WTC11 (cell line): ENCODE results near the gene CD80. TPM values are rescaled to one million over a fixed set of nuclear protein-coding genes. Genes with fewer than 3 reads are reported as not detected.

ENCODE experiments used
- ATAC-seq: fragments of 200-7000 bp; cut with Tn5 transposase; 2 replicates; pipeline ENCODE4 v1.10.0; 2021; ENCODE audit warnings: mild to moderate bottlenecking, moderate library complexity
- CTCF ChIA-PET: fragments of 300-600 bp; sonication (Branson Sonifier 250); formaldehyde crosslinking; loops from one replicate; lab custom pipeline; 2021; ENCODE audit warnings: antibody characterized with exemption; lab: Charles Lee
- POLR2A ChIA-PET: fragments of 350-600 bp; sonication (Branson Sonifier 250); formaldehyde crosslinking; loops from one replicate; lab custom pipeline; 2021; ENCODE audit warnings: antibody characterized with exemption; lab: Charles Lee
- DNase-seq: peaks from one replicate; pipeline ENCODE4 v3.0.0; 2021; ENCODE audit warnings: low spot score
- H3K27ac Mint-ChIP-seq: 2 replicates; pipeline ENCODE4 v1.8.0; 2021; ENCODE audit warnings: mixed read lengths
- H3K27me3 Mint-ChIP-seq: 2 replicates; pipeline ENCODE4 v1.8.0; 2021; ENCODE audit warnings: low read depth, mild to moderate bottlenecking, moderate library complexity, mixed read lengths
- H3K36me3 Mint-ChIP-seq: 2 replicates; pipeline ENCODE4 v1.8.0; 2021; ENCODE audit warnings: mixed read lengths
- H3K4me1 Mint-ChIP-seq: 2 replicates; pipeline ENCODE4 v1.8.0; 2022; ENCODE audit warnings: mixed read lengths
- H3K4me3 Mint-ChIP-seq: 2 replicates; pipeline ENCODE4 v1.8.0; 2021; ENCODE audit warnings: mild to moderate bottlenecking, moderate library complexity, mixed read lengths
- H3K9me3 Mint-ChIP-seq: 2 replicates; pipeline ENCODE4 v1.8.0; 2021; ENCODE audit warnings: mixed read lengths
- CREB1 ChIP-seq: sonication (generic); formaldehyde crosslinking; IDR thresholded peaks from 2 replicates; pipeline ENCODE4 v1.8.0; 2023; ENCODE audit warnings: mild to moderate bottlenecking, missing genetic modification reagents
- GABPB1 ChIP-seq: sonication (generic); formaldehyde crosslinking; IDR thresholded peaks from 2 replicates; pipeline ENCODE4 v1.8.1; 2023; ENCODE audit warnings: mild to moderate bottlenecking, missing genetic modification reagents
- IRF2 ChIP-seq: sonication (generic); formaldehyde crosslinking; IDR thresholded peaks from 2 replicates; pipeline ENCODE4 v1.8.0; 2022; ENCODE audit warnings: low read depth, missing genetic modification reagents, borderline replicate concordance
- NFYB ChIP-seq: sonication (generic); formaldehyde crosslinking; conservative IDR thresholded peaks from 2 replicates; pipeline ENCODE4 v1.8.0; 2022; ENCODE audit warnings: low read depth, missing genetic modification reagents
- SOX15 ChIP-seq: fragments of 250-450 bp; sonication (Bioruptor Pico); IDR thresholded peaks from 2 replicates; pipeline ENCODE4 v1.9.0; 2021; ENCODE audit warnings: mild to moderate bottlenecking
- TP53 ChIP-seq: sonication (generic); formaldehyde crosslinking; IDR thresholded peaks from 2 replicates; pipeline ENCODE4 v1.8.1; 2023; ENCODE audit warnings: mild to moderate bottlenecking, missing genetic modification reagents
- total RNA-seq: library from RNA; stranded (reverse); gene quantifications from 3 replicates; pipeline ENCODE4 v1.2.3, GENCODE V29; 2021
- TF ChIP-seq, protein P1 (sequence below): sonication (generic); formaldehyde crosslinking; IDR thresholded peaks from 2 replicates; pipeline ENCODE4 v1.8.1; 2023; ENCODE audit warnings: mild to moderate bottlenecking, moderate library complexity, missing genetic modification reagents
- TF ChIP-seq, protein P2 (sequence below): sonication (generic); formaldehyde crosslinking; IDR thresholded peaks from 2 replicates; pipeline ENCODE4 v1.8.0; 2023; ENCODE audit warnings: mild to moderate bottlenecking, missing genetic modification reagents
- TF ChIP-seq, protein P3 (sequence below): sonication (generic); formaldehyde crosslinking; IDR thresholded peaks from 2 replicates; pipeline ENCODE4 v1.8.1; 2023; ENCODE audit warnings: mild to moderate bottlenecking, missing genetic modification reagents
- TF ChIP-seq, protein P4 (sequence below): sonication (generic); formaldehyde crosslinking; IDR thresholded peaks from 2 replicates; pipeline ENCODE4 v1.8.1; 2022; ENCODE audit warnings: missing genetic modification reagents, borderline replicate concordance
- TF ChIP-seq, protein P5 (sequence below): sonication (generic); formaldehyde crosslinking; IDR thresholded peaks from 2 replicates; pipeline ENCODE4 v1.8.0; 2023; ENCODE audit warnings: missing genetic modification reagents, mild to moderate bottlenecking, borderline replicate concordance
- TF ChIP-seq, protein P6 (sequence below): sonication (generic); formaldehyde crosslinking; IDR thresholded peaks from 2 replicates; pipeline ENCODE4 v1.8.0; 2023; ENCODE audit warnings: missing genetic modification reagents
- TF ChIP-seq, protein P7 (sequence below): fragments of 250-450 bp; sonication (Bioruptor Pico); IDR thresholded peaks from 2 replicates; pipeline ENCODE4 v2.1.2; 2022; ENCODE audit warnings: mild to moderate bottlenecking, moderate library complexity
- TF ChIP-seq, protein P8 (sequence below): sonication (generic); formaldehyde crosslinking; conservative IDR thresholded peaks from 2 replicates; pipeline ENCODE4 v1.8.1; 2023; ENCODE audit warnings: mild to moderate bottlenecking, low read depth, missing genetic modification reagents, moderate library complexity

CD80 gene
- total RNA-seq, 1 experiment from 2014 or later, result 0.24 TPM

DNA sequence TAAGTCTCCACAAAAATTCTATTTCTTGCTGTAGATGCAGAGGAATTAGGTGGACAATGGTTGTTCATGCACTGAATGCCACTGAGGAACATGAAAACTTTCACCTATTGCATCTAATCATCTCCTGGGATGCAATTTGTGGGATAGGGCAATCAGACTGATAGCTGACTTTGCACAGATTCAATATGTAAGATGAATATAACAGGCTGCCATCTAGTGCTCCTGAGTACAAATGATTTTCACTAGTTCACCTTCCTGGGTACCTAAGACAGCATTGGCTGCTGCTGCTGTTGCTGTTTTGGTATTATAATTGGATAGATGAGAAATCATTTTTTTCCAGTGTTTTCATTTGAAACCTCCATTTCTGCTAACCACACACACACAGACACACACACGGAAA, 41.4 kb downstream of the CD80 start:
- ChIA-PET CTCF (no interaction called here), POLR2A (no interaction called here)
- H3K9me3 Mint-ChIP-seq, result peaks cover 22% of the 10 kb centered on the region
- TF ChIP-seq, protein P1, sequence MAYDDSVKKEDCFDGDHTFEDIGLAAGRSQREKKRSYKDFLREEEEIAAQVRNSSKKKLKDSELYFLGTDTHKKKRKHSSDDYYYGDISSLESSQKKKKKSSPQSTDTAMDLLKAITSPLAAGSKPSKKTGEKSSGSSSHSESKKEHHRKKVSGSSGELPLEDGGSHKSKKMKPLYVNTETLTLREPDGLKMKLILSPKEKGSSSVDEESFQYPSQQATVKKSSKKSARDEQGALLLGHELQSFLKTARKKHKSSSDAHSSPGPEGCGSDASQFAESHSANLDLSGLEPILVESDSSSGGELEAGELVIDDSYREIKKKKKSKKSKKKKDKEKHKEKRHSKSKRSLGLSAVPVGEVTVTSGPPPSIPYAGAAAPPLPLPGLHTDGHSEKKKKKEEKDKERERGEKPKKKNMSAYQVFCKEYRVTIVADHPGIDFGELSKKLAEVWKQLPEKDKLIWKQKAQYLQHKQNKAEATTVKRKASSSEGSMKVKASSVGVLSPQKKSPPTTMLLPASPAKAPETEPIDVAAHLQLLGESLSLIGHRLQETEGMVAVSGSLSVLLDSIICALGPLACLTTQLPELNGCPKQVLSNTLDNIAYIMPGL (CRISPR knock-in tag), result no peak
- TF ChIP-seq NFYB (CRISPR knock-in tag), result no peak
- DNase-seq, result no peak
- no peaks in the 10 kb centered on the region for H3K27me3 Mint-ChIP-seq
- no peak overlapping the region for H3K27ac Mint-ChIP-seq
- H3K4me1 Mint-ChIP-seq, result no peaks in the 10 kb centered on the region
- peaks cover 81% of the 10 kb centered on the region for H3K36me3 Mint-ChIP-seq
- no peak overlapping the region for H3K4me3 Mint-ChIP-seq
- ATAC-seq, result no peak

DNA sequence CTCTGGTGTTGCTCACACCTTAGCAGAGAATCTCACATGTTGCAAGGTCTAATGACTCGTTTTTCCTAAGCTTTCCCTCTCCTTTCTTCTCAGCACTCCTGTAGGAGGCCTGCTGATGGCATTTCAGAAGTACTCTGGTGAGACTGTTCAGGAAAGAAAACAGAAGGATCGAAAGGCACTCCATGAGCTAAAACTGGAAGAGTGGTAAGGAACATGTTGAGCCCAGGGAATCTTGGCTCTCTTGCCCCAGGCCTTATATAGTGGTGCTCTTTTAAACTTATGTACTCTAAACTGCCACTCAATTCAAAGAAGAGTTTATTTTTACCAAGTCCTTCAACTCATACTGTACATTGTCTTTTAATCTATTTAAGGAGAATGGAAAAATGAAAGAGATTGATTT, 42.3 kb downstream of the CD80 start:
- ATAC-seq (no peak), DNase-seq (no peak)
- ChIA-PET CTCF (no interaction called here), POLR2A (no interaction called here)
- peaks cover 81% of the 10 kb centered on the region for H3K36me3 Mint-ChIP-seq
- H3K4me3 Mint-ChIP-seq, result no peak overlapping the region
- H3K4me1 Mint-ChIP-seq, result no peaks in the 10 kb centered on the region
- H3K27me3 Mint-ChIP-seq, result no peaks in the 10 kb centered on the region
- H3K27ac Mint-ChIP-seq, result no peak overlapping the region
- H3K9me3 Mint-ChIP-seq, result peaks cover 22% of the 10 kb centered on the region
- TF ChIP-seq CREB1 (CRISPR knock-in tag) (no peak), SOX15 (no peak), TP53 (CRISPR knock-in tag) (no peak), IRF2 (no peak), GABPB1 (CRISPR knock-in tag) (no peak)
- TF ChIP-seq, protein P2, sequence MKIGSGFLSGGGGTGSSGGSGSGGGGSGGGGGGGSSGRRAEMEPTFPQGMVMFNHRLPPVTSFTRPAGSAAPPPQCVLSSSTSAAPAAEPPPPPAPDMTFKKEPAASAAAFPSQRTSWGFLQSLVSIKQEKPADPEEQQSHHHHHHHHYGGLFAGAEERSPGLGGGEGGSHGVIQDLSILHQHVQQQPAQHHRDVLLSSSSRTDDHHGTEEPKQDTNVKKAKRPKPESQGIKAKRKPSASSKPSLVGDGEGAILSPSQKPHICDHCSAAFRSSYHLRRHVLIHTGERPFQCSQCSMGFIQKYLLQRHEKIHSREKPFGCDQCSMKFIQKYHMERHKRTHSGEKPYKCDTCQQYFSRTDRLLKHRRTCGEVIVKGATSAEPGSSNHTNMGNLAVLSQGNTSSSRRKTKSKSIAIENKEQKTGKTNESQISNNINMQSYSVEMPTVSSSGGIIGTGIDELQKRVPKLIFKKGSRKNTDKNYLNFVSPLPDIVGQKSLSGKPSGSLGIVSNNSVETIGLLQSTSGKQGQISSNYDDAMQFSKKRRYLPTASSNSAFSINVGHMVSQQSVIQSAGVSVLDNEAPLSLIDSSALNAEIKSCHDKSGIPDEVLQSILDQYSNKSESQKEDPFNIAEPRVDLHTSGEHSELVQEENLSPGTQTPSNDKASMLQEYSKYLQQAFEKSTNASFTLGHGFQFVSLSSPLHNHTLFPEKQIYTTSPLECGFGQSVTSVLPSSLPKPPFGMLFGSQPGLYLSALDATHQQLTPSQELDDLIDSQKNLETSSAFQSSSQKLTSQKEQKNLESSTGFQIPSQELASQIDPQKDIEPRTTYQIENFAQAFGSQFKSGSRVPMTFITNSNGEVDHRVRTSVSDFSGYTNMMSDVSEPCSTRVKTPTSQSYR, result no peak
- TF ChIP-seq, protein P3, sequence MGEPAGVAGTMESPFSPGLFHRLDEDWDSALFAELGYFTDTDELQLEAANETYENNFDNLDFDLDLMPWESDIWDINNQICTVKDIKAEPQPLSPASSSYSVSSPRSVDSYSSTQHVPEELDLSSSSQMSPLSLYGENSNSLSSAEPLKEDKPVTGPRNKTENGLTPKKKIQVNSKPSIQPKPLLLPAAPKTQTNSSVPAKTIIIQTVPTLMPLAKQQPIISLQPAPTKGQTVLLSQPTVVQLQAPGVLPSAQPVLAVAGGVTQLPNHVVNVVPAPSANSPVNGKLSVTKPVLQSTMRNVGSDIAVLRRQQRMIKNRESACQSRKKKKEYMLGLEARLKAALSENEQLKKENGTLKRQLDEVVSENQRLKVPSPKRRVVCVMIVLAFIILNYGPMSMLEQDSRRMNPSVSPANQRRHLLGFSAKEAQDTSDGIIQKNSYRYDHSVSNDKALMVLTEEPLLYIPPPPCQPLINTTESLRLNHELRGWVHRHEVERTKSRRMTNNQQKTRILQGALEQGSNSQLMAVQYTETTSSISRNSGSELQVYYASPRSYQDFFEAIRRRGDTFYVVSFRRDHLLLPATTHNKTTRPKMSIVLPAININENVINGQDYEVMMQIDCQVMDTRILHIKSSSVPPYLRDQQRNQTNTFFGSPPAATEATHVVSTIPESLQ (CRISPR knock-in tag), result no peak
- TF ChIP-seq, protein P4, sequence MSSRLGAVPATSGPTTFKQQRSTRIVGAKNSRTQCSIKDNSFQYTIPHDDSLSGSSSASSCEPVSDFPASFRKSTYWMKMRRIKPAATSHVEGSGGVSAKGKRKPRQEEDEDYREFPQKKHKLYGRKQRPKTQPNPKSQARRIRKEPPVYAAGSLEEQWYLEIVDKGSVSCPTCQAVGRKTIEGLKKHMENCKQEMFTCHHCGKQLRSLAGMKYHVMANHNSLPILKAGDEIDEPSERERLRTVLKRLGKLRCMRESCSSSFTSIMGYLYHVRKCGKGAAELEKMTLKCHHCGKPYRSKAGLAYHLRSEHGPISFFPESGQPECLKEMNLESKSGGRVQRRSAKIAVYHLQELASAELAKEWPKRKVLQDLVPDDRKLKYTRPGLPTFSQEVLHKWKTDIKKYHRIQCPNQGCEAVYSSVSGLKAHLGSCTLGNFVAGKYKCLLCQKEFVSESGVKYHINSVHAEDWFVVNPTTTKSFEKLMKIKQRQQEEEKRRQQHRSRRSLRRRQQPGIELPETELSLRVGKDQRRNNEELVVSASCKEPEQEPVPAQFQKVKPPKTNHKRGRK (CRISPR knock-in tag), result no peak
- TF ChIP-seq, protein P5, sequence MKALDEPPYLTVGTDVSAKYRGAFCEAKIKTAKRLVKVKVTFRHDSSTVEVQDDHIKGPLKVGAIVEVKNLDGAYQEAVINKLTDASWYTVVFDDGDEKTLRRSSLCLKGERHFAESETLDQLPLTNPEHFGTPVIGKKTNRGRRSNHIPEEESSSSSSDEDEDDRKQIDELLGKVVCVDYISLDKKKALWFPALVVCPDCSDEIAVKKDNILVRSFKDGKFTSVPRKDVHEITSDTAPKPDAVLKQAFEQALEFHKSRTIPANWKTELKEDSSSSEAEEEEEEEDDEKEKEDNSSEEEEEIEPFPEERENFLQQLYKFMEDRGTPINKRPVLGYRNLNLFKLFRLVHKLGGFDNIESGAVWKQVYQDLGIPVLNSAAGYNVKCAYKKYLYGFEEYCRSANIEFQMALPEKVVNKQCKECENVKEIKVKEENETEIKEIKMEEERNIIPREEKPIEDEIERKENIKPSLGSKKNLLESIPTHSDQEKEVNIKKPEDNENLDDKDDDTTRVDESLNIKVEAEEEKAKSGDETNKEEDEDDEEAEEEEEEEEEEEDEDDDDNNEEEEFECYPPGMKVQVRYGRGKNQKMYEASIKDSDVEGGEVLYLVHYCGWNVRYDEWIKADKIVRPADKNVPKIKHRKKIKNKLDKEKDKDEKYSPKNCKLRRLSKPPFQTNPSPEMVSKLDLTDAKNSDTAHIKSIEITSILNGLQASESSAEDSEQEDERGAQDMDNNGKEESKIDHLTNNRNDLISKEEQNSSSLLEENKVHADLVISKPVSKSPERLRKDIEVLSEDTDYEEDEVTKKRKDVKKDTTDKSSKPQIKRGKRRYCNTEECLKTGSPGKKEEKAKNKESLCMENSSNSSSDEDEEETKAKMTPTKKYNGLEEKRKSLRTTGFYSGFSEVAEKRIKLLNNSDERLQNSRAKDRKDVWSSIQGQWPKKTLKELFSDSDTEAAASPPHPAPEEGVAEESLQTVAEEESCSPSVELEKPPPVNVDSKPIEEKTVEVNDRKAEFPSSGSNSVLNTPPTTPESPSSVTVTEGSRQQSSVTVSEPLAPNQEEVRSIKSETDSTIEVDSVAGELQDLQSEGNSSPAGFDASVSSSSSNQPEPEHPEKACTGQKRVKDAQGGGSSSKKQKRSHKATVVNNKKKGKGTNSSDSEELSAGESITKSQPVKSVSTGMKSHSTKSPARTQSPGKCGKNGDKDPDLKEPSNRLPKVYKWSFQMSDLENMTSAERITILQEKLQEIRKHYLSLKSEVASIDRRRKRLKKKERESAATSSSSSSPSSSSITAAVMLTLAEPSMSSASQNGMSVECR, result no peak
- TF ChIP-seq, protein P1 (CRISPR knock-in tag), result no peak
- TF ChIP-seq, protein P6, sequence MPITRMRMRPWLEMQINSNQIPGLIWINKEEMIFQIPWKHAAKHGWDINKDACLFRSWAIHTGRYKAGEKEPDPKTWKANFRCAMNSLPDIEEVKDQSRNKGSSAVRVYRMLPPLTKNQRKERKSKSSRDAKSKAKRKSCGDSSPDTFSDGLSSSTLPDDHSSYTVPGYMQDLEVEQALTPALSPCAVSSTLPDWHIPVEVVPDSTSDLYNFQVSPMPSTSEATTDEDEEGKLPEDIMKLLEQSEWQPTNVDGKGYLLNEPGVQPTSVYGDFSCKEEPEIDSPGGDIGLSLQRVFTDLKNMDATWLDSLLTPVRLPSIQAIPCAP (CRISPR knock-in tag), result no peak
- TF ChIP-seq, protein P7, sequence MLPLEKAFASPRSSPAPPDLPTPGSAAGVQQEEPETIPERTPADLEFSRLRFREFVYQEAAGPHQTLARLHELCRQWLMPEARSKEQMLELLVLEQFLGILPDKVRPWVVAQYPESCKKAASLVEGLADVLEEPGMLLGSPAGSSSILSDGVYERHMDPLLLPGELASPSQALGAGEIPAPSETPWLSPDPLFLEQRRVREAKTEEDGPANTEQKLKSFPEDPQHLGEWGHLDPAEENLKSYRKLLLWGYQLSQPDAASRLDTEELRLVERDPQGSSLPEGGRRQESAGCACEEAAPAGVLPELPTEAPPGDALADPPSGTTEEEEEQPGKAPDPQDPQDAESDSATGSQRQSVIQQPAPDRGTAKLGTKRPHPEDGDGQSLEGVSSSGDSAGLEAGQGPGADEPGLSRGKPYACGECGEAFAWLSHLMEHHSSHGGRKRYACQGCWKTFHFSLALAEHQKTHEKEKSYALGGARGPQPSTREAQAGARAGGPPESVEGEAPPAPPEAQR (CRISPR knock-in tag), result no peak
- TF ChIP-seq, protein P8, sequence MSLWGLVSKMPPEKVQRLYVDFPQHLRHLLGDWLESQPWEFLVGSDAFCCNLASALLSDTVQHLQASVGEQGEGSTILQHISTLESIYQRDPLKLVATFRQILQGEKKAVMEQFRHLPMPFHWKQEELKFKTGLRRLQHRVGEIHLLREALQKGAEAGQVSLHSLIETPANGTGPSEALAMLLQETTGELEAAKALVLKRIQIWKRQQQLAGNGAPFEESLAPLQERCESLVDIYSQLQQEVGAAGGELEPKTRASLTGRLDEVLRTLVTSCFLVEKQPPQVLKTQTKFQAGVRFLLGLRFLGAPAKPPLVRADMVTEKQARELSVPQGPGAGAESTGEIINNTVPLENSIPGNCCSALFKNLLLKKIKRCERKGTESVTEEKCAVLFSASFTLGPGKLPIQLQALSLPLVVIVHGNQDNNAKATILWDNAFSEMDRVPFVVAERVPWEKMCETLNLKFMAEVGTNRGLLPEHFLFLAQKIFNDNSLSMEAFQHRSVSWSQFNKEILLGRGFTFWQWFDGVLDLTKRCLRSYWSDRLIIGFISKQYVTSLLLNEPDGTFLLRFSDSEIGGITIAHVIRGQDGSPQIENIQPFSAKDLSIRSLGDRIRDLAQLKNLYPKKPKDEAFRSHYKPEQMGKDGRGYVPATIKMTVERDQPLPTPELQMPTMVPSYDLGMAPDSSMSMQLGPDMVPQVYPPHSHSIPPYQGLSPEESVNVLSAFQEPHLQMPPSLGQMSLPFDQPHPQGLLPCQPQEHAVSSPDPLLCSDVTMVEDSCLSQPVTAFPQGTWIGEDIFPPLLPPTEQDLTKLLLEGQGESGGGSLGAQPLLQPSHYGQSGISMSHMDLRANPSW, result no peak
